Activated CD4-positive, alpha-beta T cell treated with anti-CD3 and anti-CD28 coated beads for 36 hours (primary cell): ENCODE measurements around the gene RIOK1. TPM values are rescaled to one million over a fixed set of nuclear protein-coding genes. Genes with fewer than 3 reads are reported as not detected.

Experiments
- ATAC-seq: fragments of 200-7000 bp; cut with Tn5 transposase; one replicate; pipeline ENCODE4 v1.10.0; 2021; ENCODE audit warnings: mild to moderate bottlenecking, moderate library complexity
- CTCF ChIA-PET: fragments of 350-600 bp; sonication (Branson Sonifier 250); formaldehyde crosslinking; loops from one replicate; lab custom pipeline; 2021; ENCODE audit warnings: antibody characterized with exemption; lab: Charles Lee
- POLR2A ChIA-PET: fragments of 350-600 bp; sonication (Branson Sonifier 250); formaldehyde crosslinking; loops from one replicate; lab custom pipeline; 2021; ENCODE audit warnings: antibody characterized with exemption, inconsistent platforms; lab: Charles Lee
- DNase-seq: peaks from one replicate; pipeline ENCODE4 v3.0.0-alpha.2; 2020
- H3K27ac Mint-ChIP-seq: one replicate; pipeline ENCODE4 v1.8.0; 2021; ENCODE audit warnings: mixed read lengths
- H3K27me3 Mint-ChIP-seq: one replicate; pipeline ENCODE4 v1.8.0; 2021; ENCODE audit warnings: mixed read lengths
- H3K36me3 Mint-ChIP-seq: one replicate; pipeline ENCODE4 v1.8.0; 2021; ENCODE audit warnings: low read depth, mixed read lengths
- H3K4me1 Mint-ChIP-seq: one replicate; pipeline ENCODE4 v1.8.0; 2021; ENCODE audit warnings: mixed read lengths
- H3K4me3 Mint-ChIP-seq: one replicate; pipeline ENCODE4 v1.8.0; 2021; ENCODE audit warnings: mild to moderate bottlenecking, moderate library complexity, mixed read lengths
- H3K9me3 Mint-ChIP-seq: one replicate; pipeline ENCODE4 v1.8.0; 2021; ENCODE audit warnings: low read depth, mixed read lengths
- intact Hi-C, 2 experiments: fragments of 100-400 bp; cut with DNase I in 1 of 2; cut with micrococcal nuclease in 1 of 2; formaldehyde crosslinking; loops; one replicate each; pipeline versions ENCODE4 v1.14.2 to v1.15.1; 2022 to 2024; cut with DNase I, micrococcal nuclease
- total RNA-seq, 2 experiments: library from RNA; stranded (reverse); gene quantifications; one replicate each; pipeline ENCODE4 v1.2.3, GENCODE V29; 2021

Gene RIOK1
- total RNA-seq, 2 experiments from 2014 or later: 37.3 to 39.6 TPM

DNA sequence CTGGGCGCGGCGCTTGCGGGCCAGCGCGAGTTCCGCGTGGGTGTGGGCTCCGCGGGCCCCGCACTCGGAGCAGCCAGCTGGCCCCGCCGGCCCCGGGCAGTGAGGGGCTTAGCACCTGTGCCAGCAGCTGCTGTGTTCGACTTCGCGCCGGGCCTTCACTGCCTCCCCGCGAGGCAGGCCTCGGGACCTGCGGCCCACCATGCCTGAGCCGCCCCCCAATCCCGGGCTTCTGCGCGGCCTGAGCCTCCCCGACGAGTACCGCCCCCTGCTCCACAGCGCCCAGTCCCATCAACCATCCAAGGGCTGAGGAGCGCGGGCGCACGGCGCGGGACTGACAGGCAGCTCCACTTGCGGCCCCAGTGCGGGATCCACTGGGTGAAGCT lies 36.2 kb downstream of the RIOK1 start:
- POLR2A ChIA-PET: interaction anchor here (1.1 kb wide), 1 partner anchor 36 kb away, joined by 3 read pairs; the partner anchor contains the start of genes CAGE1 and RIOK1
- Mint-ChIP-seq H3K4me3 (no peak overlapping the region), H3K27me3 (no peaks in the 10 kb centered on the region), H3K36me3 (peaks cover 4% of the 10 kb centered on the region), H3K27ac (no peak overlapping the region), H3K9me3 (no peaks in the 10 kb centered on the region), H3K4me1 (no peaks in the 10 kb centered on the region)
- ATAC-seq (no peak), DNase-seq (no peak)
- intact Hi-C loops: loop anchor here (1.0 to 10.0 kb wide), 2 partner anchors 189 to 190 kb away; no protein-coding TSS in a partner anchor
- CTCF ChIA-PET: interaction anchor here (0.6 to 1.6 kb wide), 2 partner anchors 12 to 84 kb away, joined by 3 read pairs; no protein-coding TSS in a partner anchor

GRCh38 chr6:7426447-7427169 lies 37.0 kb downstream of the RIOK1 start:
- POLR2A ChIA-PET: interaction anchor here (1.1 kb wide), 1 partner anchor 37 kb away, joined by 3 read pairs; the partner anchor contains the start of genes CAGE1 and RIOK1
- no peaks in the 10 kb centered on the region for H3K27me3 Mint-ChIP-seq
- no peak overlapping the region for H3K27ac Mint-ChIP-seq
- no peaks in the 10 kb centered on the region for H3K9me3 Mint-ChIP-seq
- CTCF ChIA-PET: interaction anchor here (0.6 to 1.6 kb wide), 4 partner anchors 10 to 541 kb away, joined by 3 read pairs; no protein-coding TSS in a partner anchor
- no peaks in the 10 kb centered on the region for H3K36me3 Mint-ChIP-seq
- intact Hi-C loops: loop anchor here in 1 of 2 experiments (10.0 kb wide), 1 partner anchor 188 kb away; no protein-coding TSS in a partner anchor
- no peaks in the 10 kb centered on the region for H3K4me1 Mint-ChIP-seq
- no peak overlapping the region for H3K4me3 Mint-ChIP-seq
- ATAC-seq (no peak), DNase-seq (no peak)

- Mint-ChIP-seq H3K27me3 (no peaks in the 10 kb centered on the region), H3K27ac (no peak overlapping the region), H3K9me3 (peaks cover 4% of the 10 kb centered on the region), H3K4me3 (no peak overlapping the region), H3K4me1 (no peaks in the 10 kb centered on the region), H3K36me3 (no peaks in the 10 kb centered on the region)
- ChIA-PET POLR2A (no interaction called here), CTCF (interaction anchor here (0.5 kb wide), 1 partner anchor 129 kb away, joined by 4 read pairs; no protein-coding TSS in a partner anchor)
- intact Hi-C loops: no loop called here
- ATAC-seq (no peak), DNase-seq (no peak)
Measured at GRCh38 chr6:7431313-7431673, 41.7 kb downstream of the RIOK1 start.

- no peak for ATAC-seq
- intact Hi-C loops: no loop called here
- H3K9me3 Mint-ChIP-seq: peaks cover 4% of the 10 kb centered on the region
- ChIA-PET POLR2A (no interaction called here), CTCF (interaction anchor here (0.5 kb wide), 1 partner anchor 129 kb away, joined by 4 read pairs; no protein-coding TSS in a partner anchor)
- no peaks in the 10 kb centered on the region for H3K36me3 Mint-ChIP-seq
- no peak overlapping the region for H3K4me3 Mint-ChIP-seq
- DNase-seq: no peak
- H3K27ac Mint-ChIP-seq: no peak overlapping the region
- H3K27me3 Mint-ChIP-seq: no peaks in the 10 kb centered on the region
- H3K4me1 Mint-ChIP-seq: no peaks in the 10 kb centered on the region
Measured at GRCh38 chr6:7431674-7432390, 42.2 kb downstream of the RIOK1 start.

- intact Hi-C loops: no loop called here
- Mint-ChIP-seq H3K4me1 (no peaks in the 10 kb centered on the region), H3K27ac (no peak overlapping the region), H3K9me3 (peaks cover 4% of the 10 kb centered on the region), H3K4me3 (no peak overlapping the region), H3K36me3 (no peaks in the 10 kb centered on the region), H3K27me3 (no peaks in the 10 kb centered on the region)
- no peak for ATAC-seq
- ChIA-PET POLR2A (interaction anchor here (0.6 kb wide), 1 partner anchor 44 kb away, joined by 3 read pairs; no protein-coding TSS in a partner anchor), CTCF (no interaction called here)
- DNase-seq: no peak
Measured at GRCh38 chr6:7432391-7433120, 42.9 kb downstream of the RIOK1 start.

DNA sequence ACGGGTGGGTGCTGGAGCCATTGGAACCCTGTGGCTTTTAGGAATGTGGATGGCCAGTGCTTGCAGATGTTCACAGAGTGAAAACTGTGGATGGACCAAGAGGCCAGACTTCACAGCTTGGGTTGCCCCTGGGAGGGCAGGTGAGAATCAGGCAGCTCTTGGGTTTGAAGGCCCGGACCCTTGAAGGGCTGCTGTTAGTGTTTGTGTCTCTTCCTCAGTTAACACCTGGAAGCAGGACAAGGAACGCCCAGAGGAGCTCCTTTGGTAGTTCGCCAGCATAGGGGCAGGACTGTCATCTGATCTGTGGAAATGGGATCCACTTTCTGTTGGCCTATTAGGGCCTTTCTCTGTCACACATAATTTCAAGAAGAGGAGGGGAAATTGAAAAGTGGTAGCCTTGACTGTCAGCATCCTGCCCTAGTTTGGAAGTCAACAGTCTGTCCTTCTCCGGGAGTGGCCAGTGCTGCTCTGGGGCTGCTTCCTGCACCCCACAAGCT lies 43.6 kb downstream of the RIOK1 start:
- intact Hi-C loops: no loop called here
- H3K36me3 Mint-ChIP-seq: no peaks in the 10 kb centered on the region
- H3K4me3 Mint-ChIP-seq: no peak overlapping the region
- ATAC-seq (no peak), DNase-seq (no peak)
- H3K27ac Mint-ChIP-seq: no peak overlapping the region
- CTCF ChIA-PET: no interaction called here
- no peaks in the 10 kb centered on the region for H3K27me3 Mint-ChIP-seq
- H3K9me3 Mint-ChIP-seq: peaks cover 4% of the 10 kb centered on the region
- no peaks in the 10 kb centered on the region for H3K4me1 Mint-ChIP-seq
- POLR2A ChIA-PET: no interaction called here

GRCh38 chr6:7434672-7435071 lies 45.1 kb downstream of the RIOK1 start:
- H3K27ac Mint-ChIP-seq: no peak overlapping the region
- H3K4me1 Mint-ChIP-seq: peaks cover 8% of the 10 kb centered on the region
- no peak overlapping the region for H3K4me3 Mint-ChIP-seq
- POLR2A ChIA-PET: no interaction called here
- intact Hi-C loops: no loop called here
- H3K36me3 Mint-ChIP-seq: no peaks in the 10 kb centered on the region
- ATAC-seq: no peak
- no peak for DNase-seq
- peaks cover 4% of the 10 kb centered on the region for H3K9me3 Mint-ChIP-seq
- H3K27me3 Mint-ChIP-seq: no peaks in the 10 kb centered on the region
- CTCF ChIA-PET: interaction anchor here (0.6 kb wide), 1 partner anchor 192 kb away, joined by 3 read pairs; no protein-coding TSS in a partner anchor

DNA sequence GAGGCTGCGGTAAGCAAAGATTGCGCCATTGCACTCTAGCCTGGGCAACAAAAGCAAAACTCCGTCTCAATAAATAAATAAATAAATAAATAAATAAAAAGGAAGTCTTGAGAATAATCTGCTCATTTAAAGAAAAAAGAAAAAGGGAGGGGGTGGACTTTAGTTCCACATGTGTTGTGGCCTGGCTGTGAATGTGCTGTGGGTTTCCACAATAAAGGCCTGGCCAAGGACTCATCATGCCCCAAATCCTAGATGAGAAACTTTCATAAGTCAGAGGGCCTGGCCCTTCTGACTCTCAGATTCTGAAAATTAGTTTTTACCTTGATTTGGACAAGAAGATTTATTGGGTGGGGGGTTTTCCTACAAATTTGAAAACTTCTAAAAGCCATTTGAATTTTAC lies 48.4 kb downstream of the RIOK1 start:
- DNase-seq: no peak
- ATAC-seq: no peak
- Mint-ChIP-seq H3K27me3 (no peaks in the 10 kb centered on the region), H3K4me3 (no peak overlapping the region), H3K9me3 (peaks cover 6% of the 10 kb centered on the region), H3K36me3 (no peaks in the 10 kb centered on the region), H3K4me1 (peaks cover 16% of the 10 kb centered on the region), H3K27ac (no peak overlapping the region)
- CTCF ChIA-PET: no interaction called here
- POLR2A ChIA-PET: no interaction called here
- intact Hi-C loops: no loop called here

DNA sequence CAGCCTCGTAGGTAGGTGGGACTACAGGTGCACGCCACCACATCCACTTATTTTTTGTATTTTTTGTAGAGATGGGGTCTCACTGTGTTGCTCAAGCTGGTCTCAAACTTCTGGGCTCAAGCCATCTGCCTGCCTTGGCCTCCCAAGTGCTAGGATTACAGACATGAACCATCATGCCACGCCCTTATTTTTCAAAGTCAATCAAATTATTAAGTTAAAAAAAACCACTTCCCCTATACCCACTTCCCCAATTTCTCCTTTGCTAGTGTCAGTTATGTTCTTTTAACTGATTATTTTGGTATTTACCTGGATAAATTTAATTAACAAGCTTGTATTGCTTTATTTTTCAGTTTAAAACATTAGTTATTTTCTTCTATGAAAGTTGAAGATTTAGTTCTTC lies 49.6 kb downstream of the RIOK1 start:
- Mint-ChIP-seq H3K27me3 (no peaks in the 10 kb centered on the region), H3K4me1 (peaks cover 16% of the 10 kb centered on the region), H3K9me3 (peaks cover 6% of the 10 kb centered on the region), H3K4me3 (no peak overlapping the region), H3K27ac (no peak overlapping the region), H3K36me3 (no peaks in the 10 kb centered on the region)
- intact Hi-C loops: no loop called here
- ATAC-seq: no peak
- ChIA-PET CTCF (interaction anchor here (1.0 kb wide), 1 partner anchor 17 kb away, joined by 3 read pairs; no protein-coding TSS in a partner anchor), POLR2A (no interaction called here)
- DNase-seq: no peak

GRCh38 chr6:7440476-7440875 lies 50.9 kb downstream of the RIOK1 start:
- intact Hi-C loops: no loop called here
- Mint-ChIP-seq H3K36me3 (no peaks in the 10 kb centered on the region), H3K4me3 (no peak overlapping the region), H3K27me3 (peaks cover 2% of the 10 kb centered on the region), H3K4me1 (peaks cover 16% of the 10 kb centered on the region), H3K9me3 (peaks cover 6% of the 10 kb centered on the region), H3K27ac (no peak overlapping the region)
- ChIA-PET POLR2A (no interaction called here), CTCF (no interaction called here)
- DNase-seq (no peak), ATAC-seq (no peak)
